NOMO-1 (cell line): ENCODE data around the gene XIRP1.

ENCODE experiments used
- DNase-seq, 2 experiments: peaks; one replicate each; lab custom pipeline; 2025; ENCODE audit not compliant: unreplicated experiment in 2 of 2; lab: John Stamatoyannopoulos, UW

The XIRP1 gene

DNA sequence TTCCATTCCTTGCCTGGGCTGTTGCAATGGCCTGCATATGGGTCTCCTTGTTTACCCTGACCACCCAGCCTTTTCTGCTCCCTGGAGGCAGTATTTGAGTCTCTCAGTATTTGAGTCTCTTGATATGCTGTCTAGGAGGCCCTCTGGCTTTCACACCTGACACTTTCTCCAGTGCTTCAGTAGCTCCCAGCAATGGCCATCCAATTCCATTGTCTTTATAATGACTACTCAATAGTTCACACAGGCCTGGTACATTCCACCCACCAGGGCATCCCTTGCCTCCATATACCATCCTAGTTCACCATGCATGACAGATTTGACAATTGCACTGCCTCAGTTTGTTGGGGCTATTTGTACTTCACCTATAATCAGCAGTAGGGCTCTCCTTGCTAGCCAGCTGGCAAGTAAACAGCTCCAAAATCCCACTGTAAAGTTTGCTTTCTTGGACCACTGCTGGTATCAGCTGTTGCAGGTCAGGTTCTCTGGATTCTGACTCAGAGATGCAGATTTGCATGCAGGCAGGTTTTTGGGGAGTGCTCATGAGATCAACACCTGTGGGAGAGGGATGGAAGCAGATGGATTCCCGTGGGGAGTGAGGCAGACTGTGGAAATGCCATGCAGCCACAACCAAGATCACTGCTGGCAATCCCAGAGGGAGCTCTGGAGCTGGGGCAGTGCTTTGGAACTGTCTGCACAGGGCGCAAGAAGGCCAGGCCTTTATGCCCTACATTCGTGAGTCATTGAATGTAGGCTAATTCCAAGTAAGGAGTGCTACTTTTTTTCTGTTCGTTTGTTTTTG lies 19.1 kb upstream of the XIRP1 start:
- no peak for DNase-seq

DNA sequence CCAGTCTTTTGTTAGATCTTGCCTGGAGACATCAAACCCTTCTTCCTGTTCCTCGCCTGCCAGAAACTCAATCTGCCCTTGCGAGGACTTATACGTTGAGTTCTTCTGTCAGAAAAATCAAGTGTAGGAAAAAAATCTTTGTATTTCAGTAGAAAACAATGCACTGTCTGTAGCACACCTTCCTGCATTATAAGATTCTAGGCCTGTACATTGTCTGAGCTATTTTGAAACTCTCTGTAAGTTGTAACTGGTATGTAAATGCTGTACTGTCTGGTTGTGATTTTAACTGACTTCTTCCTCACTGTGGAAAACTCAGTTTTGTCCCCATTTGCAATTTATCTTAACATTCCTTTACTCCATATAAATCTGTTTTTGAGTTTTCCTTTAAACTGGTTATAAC lies 17.7 kb upstream of the XIRP1 start:
- no peak for DNase-seq

DNA sequence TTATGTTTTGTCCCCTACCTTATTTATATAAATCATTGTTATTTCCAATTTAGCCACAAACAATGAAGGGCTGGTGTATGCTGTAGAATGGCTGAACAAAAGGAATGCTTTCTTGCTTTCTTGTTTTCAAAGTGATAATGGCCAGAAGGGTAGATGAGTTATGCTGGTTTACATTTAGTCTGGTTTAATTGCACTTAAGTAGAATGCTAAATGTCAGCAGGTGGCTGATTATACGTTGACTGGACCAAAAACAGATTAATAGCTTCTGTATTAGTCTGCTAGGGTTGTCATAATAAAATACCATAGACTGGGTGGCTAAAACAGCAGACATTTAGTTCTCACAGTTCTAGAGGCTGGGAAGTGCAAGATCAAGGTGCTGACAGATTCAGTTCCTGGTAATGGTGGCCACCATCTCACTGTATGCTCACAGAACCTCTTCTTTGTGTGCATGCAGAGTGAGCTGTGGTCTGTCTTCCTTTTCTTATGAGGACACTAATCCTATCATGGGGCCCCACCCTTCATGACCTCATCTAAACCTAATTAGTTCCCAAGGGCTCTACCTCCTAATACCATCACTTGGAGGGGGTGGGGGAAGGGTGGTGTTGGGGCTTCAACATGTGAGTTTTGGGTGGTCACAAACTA lies 17.1 kb upstream of the XIRP1 start:
- DNase-seq, result no peak

DNA sequence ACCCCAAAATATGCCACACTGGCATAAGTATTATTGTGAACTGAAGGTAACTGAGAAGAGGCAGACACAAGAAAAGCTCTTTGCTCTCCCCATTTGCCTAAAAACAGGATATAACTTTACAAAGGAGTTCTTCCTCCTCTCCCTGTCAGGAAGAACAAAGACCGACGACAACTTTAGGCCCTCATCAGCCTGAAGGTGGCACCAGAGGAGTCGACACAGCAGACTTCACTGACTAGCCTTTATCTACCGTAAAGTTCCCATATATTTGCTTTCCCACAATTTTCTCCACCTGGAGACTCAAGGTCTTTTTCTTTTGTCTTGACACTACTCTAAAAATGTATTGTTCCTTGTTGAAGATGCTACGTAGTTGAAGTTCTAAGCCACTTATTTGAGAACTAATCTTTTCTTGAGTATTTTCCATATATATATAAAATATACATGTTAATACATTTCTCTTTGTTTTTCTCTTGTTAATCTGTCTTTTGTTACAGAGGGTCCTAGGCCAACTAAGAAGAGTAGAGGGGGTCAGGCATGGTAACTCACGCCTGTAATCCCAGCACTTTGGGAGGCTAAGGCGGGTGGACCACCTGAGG lies 16.2 kb upstream of the XIRP1 start:
- DNase-seq, result peak; percentile 39 to 47

DNA sequence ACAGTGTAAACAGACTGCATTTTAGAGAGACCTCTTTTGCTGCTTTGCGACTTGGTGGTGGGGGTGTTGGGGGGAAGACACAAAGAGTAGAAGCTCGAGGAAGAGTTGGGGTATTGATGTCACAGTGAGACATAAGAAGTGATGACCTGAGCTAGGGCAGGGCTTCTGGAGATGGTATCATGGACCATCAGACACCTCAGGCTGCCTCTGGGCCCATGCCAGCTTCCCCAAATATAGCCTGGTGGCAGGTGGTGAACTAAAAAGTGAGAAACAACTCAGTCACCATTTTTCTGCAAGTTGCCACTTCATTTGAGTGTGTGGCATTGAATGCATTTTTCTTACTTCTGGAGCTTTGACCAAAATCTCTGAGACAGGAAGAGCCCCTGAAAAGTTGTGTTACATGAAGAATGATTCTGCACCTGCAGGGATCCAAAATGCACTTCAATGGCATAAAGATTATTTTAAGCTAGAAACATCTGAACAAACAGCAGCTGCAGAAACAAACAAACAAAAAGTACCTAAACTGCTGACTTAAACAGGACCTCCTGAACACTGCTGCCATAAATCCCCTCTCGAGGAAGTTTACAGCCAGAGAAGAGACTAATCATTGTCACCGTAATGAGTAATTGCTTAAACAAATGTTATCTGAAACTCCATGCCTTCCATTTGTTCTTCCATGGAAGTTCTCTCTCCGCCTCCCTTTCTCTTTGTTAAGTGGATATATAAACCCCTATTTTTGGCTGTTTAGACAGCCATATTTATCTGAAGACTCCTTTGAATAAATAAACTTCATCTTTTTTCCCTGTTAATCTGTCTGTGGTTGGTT lies 15.2 kb upstream of the XIRP1 start:
- no peak for DNase-seq

DNA sequence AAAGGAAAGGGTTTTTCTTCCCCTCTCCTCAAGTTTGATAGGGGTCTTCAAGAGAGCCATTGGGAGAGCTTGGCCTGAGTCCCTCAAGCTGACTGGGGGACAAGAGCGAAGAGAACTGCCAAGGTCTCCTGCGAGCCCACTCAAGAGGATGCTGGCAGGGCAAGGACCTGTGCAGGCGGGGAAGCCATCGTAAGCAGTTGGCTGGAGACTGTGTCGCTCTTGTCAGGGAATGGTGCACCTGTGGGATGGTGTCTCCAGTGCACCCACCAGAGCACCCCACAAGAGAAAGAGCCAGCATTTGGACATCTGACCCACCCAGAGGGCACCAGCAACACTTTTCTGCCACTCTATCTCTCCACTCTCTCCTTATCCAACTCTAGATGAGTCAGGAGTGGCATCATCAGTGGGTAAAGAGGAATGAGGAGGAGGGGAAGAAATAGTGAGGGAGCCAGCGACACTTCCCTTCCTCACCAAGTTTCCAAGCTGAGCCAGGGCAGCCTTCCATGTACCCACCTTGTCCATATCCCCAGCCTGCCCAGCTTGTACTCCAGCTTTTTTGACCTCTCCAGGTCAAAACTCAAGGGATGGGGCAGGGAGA lies 13.6 kb upstream of the XIRP1 start:
- no peak for DNase-seq

DNA sequence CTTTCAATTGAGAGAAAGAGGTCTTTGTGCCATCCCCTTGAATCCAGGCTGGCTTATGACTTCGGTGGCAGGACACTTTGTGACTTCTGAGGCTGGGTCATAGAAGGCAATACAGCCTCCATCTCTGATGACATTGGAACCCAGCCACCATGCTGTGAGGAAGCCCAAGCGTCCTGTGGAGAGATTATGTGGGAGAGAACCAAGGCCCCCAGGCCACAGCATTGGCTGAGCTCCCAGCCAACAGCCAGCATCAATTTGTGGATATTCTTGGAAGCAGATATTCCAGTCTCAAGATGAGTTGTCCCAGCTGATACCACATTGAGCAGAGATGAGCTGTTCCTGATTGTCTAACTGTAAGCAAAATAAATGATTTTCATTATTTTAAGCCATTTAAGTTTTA lies 12.7 kb upstream of the XIRP1 start:
- DNase-seq, result no peak

DNA sequence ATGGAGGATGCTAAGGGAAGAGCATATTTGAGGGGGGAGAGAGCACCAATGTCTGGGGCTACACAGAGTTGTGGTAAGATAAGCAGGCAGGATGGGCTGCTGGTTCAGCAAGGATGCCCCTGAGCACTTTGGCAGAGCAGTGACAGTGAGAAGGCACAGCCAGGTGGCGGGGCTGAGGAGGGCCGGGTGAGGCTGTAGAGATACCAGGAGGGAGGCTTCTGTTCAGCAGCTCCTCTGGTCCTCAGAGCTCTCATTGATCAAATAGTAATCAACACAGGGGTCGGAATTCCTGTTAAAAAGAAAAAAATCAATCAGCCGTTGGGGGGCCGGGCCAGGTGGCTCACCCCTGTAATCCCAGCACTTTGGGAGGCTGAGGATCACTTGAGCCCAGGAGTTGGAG lies 11.5 kb upstream of the XIRP1 start:
- no peak for DNase-seq

DNA sequence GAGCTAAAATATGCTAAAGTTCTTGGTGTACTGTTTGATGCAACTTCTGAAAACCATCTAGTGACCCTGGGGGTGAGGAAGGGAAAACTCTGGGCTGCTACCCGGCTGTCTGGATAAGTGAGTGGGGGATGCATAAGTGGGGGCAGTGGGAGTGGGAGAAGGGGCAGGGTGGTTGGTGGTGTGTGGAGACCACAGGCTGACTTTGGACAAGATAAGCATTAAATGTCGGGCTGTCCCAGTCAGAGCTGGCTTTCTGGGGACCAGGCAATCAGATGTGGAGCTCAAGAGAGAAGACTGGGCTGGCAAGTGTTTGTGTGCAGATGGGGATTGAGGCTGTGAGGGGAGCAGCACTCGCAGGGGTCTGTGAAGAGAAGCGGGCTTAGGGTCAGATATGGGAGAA lies 11.0 kb upstream of the XIRP1 start:
- no peak for DNase-seq

DNA sequence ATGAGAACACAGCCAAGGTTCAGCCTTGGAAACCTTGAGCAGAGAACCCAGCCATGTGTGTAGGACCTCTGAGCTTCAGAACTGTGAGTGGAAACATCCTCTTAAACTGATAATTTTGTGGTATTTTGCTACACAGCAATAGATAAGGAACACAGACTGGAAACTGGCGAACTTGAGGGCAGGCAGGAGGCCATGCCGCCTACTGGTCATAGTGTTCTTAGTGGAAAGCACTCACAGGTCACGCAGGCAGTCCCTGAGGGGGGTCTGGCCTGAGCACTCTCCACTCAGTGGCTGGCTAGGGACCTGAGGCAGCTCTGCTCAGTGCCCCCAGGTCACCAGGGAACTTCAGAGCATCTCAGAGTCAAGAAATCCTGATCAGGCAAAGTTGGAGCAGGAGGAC lies 9.7 kb upstream of the XIRP1 start:
- no peak for DNase-seq

DNA sequence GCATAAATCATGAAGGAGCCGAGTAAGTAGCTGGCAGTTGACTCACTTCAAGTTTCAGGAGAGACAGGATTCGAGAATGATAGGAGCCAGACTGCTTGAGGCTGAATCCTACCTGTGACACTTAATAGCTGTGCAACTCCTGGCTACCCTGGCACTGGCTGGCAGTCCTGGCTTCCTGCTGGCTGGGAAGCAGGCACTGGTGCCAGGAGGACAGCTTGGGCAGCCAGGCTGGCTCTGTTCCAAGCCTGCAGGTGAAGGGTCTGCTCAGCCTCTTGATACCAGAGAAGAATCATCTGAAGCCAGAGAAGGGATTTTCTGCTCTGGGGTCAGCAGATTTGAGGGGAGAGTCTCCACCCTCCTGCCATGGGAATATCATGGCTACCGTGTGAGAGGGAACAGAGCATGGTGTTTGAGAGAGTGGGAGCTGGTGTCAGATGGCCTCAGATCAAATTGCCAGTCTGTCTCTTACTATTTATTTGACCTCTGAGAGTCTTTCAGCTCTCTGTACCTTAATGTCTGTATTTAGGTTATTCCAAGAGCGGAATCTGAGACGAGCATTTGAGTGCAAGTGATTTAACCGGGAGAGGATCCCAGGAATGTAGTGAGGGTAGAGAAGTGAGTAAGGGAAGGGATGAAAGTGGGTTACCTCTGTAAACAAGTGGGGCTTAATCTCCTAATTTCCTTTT lies 4.4 kb upstream of the XIRP1 start:
- DNase-seq, result no peak

DNA sequence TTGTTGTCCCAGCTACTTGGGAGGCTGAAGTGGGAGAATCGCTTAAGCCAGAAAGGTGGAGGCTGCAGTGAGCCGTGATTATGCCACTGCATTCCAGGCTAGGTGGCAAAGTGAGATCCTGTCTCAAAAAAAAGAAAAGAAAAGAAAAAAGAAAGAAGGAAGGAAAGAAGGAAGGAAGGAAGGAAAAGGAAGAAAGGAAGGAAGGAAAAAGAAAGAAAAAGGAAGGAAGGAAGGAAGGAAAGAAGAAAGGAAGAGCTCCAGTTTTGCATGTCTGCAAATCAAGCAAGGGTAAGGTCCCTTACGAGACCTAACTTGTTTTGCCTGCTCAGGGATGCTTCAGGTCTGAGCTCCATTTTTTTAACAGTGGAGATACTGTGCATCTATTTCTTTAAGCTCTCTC lies 3.6 kb upstream of the XIRP1 start:
- no peak for DNase-seq

DNA sequence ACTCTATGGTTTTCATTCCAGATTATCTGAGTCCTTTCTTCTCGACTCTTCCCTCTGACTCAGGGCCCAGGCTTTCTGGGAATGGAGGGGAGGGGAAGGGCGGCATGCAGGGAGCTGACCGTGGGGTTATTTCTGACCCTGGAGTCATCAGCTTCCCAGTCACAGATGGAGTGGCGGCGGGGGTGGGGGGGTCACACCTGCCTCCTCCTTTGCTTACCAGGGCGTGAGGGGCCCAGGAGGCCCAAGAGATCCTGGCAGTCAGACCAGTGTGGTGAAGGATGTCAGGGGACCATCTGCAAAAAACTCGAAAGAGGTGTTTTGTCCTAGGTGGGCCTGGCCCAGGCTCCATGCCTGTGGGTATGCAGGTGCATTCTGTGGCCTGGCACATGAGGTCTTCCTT lies 996 bp upstream of the XIRP1 start:
- DNase-seq, result no peak

DNA sequence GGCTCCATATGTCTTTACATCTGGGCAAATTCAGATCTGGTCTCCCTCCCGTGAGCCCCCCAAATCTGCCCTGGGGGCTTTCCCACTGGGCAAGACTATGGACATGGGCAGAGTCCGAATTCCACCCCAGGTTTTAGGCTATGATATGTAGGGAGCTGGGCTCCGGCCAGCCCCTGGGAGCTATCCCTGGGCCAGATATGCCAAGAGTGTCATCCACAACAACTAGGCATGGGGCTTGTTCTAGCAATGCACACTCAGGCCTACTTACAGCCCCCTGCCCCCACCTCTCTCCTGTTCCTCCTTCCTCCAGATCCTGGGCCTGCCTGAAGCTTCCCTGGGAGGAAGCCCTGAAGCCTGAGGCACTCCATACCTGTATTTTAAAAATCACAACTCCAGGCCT lies 622 bp downstream of the XIRP1 start:
- no peak for DNase-seq

DNA sequence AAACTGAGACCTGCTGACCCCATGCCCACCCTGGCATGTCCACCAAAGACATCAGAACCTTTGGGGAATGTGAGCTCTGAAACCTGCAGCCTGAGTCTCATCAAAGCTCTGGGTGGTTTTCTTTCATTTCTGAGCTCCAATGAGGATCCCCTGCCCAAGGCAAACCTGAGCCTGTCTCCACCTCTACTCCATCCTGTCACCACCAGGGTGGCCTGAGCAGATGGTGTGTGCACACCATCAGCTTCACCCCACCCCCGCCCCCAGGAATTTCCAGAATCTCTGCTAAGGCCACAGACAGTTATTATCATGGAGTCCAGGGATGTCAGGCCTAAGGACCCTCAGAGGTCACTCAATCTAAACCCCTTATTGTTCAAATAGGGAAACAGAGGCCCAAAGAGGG lies 1.3 kb downstream of the XIRP1 start:
- no peak for DNase-seq

DNA sequence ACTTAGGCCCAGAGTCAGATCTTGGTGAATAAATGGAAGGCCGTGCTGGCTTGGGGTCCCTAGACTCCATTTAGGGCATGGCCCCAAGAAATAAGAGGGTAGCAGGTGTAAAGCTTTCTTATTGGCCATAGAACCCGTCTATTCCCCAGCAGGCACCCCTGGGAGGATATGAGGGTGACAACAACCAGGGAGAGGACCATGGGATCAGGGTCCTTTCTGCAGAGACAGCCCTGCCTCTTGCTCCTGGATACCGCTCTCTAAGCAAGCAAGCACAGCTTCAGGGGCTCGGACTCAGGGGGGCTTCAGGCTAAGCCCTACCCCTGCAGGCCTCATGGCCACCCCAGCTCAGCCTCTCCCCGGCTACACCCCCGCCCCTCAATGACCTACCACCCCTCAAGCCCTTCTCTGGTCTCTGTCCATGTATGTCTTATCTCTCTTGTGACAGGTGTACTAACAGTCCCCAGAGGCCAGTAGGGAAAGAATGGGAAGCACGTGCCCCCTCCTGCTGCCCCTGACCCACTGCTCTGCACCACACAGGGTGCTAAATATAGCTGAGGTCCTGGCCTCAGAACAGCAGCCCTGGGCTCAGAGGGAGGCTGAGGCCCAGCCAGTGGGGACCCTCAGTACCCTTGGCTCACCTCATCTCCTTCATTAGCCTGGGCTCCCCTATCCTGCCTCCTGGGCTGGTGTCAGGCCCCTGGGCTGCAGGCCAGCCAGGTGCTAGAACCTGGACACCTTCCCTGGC lies 1.9 kb downstream of the XIRP1 start:
- no peak for DNase-seq

DNA sequence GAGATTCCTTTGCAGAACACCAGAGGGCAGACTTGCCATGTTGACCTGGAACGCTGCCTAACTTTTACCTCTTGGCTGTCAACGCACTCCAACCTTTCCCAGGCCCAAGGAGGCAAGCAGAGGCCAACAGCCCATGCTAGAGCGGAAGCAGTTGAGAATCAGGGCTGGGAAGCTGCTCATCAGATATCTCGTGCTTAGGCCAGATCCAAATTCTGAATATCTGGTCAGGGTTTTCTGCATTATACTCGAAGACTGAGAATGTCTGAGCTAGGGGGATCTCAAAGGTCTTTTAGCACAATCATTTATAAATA lies 2.5 kb downstream of the XIRP1 start:
- peak; percentile 65 to 71 for DNase-seq

DNA sequence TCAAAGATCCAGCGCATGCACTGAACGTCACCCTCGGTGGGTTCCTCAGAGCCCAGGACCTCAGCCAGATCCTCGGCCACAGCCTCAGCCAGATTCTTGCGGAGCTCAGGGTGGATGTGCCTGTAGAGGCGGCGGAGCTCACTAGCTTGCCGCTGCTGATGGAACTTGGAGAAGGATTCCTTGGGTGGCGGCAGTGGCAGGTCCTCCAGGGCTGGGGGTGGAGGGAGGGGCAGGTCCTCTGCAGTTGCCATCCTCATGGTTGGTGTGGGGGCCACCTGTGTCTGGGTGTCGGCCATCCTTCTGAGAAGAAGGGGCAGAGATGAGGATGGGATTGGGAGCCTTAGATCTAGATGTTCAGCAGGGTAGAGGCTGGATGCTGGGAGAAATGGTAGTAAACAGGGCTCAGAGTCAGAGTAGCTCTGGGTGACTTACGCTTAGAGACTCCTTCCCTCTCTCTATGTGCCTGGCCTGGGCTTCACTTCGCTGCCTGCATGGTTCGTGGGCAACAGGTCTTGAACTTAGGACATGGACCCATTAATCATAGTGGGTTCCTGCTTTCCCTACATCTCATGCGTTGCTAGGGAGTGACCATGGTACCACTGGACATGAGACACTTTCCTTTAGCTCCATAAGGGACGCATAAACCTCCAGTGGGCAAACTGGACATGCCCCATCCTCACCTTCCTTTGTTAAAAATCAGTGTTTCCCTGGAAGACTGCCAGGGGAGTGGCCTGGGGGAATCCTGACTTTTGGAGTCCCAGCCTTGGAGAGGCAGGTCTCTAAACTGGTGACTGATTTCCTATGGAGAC lies 3.0 kb downstream of the XIRP1 start:
- DNase-seq, result no peak
